PFSK-1 (cell line): ENCODE results near the gene SPEG.

ENCODE experiments used
- POLR2AphosphoS5 ChIP-seq: IDR thresholded peaks from 2 replicates; pipeline ENCODE4 v1.6.1; 2012; ENCODE audit warnings: low read depth, mild to moderate bottlenecking, control low read depth, low read length, moderate library complexity
- TAF1 ChIP-seq: IDR thresholded peaks from 2 replicates; pipeline ENCODE4 v1.6.1; 2012; ENCODE audit warnings: low read length, control low read depth, borderline replicate concordance; ENCODE audit not compliant: insufficient read depth

GRCh38 chr2:219476652-219477151 lies 42.1 kb downstream of the SPEG start:
- TF ChIP-seq TAF1: no peak
- TF ChIP-seq POLR2AphosphoS5: no peak
